Coronary artery (tissue), 2 donors: Measurements from ENCODE around the gene BLOC1S4.

Source experiments
- DNase-seq: peaks from one replicate; pipeline ENCODE4 v3.0.0-alpha.2; 2017; ENCODE audit warnings: low spot score
- H3K27ac ChIP-seq, 2 donors: fragments of 200-600 bp; sonication (generic); one replicate each; pipeline ENCODE4 v1.5.1; 2016 to 2019
- H3K4me3 ChIP-seq: fragments of 200-600 bp; sonication (generic); 2 replicates; pipeline ENCODE4 v1.5.1; 2016; ENCODE audit warnings: mild to moderate bottlenecking, moderate library complexity
- CTCF ChIP-seq: fragments of 200-600 bp; sonication (generic); IDR thresholded peaks from one replicate; pipeline ENCODE4 v1.5.1; 2019; ENCODE audit warnings: antibody characterized with exemption

Gene BLOC1S4

GRCh38 chr4:6699903-6700302 is 16.1 kb upstream of the BLOC1S4 start:
- Histone ChIP-seq H3K4me3 (no peak overlapping the region), H3K27ac (no peak overlapping the region)
- no peak for TF ChIP-seq CTCF
- no peak for DNase-seq

- TF ChIP-seq CTCF = no peak
- H3K27ac ChIP-seq = no peak overlapping the region
- H3K4me3 ChIP-seq = no peak overlapping the region
- DNase-seq = no peak
These were observed 14.6 kb upstream of the BLOC1S4 start for GRCh38 chr4:6701371-6701770.

- H3K4me3 ChIP-seq = no peak overlapping the region
- no peak for TF ChIP-seq CTCF
- H3K27ac ChIP-seq = no peak overlapping the region
- no peak for DNase-seq
These were observed 13.2 kb upstream of the BLOC1S4 start for GRCh38 chr4:6702761-6703160.

- Histone ChIP-seq H3K27ac (no peak overlapping the region), H3K4me3 (no peak overlapping the region)
- TF ChIP-seq CTCF = no peak
- DNase-seq = no peak
These were observed 12.2 kb upstream of the BLOC1S4 start for GRCh38 chr4:6703786-6704185.

- DNase-seq = no peak
- Histone ChIP-seq H3K4me3 (no peak overlapping the region), H3K27ac (no peak overlapping the region)
- no peak for TF ChIP-seq CTCF
These were observed 10.3 kb upstream of the BLOC1S4 start for GRCh38 chr4:6705646-6706045.

GRCh38 chr4:6706173-6706572 is 9.8 kb upstream of the BLOC1S4 start:
- DNase-seq = no peak
- no peak for TF ChIP-seq CTCF
- H3K27ac ChIP-seq = no peak overlapping the region
- no peak overlapping the region for H3K4me3 ChIP-seq

GRCh38 chr4:6709230-6710114 is 6.5 kb upstream of the BLOC1S4 start, which contains the start of gene MRFAP1L1:
Gene MRFAP1L1 (minus strand): TSS chr4:6709865. CDS start chr4:6709629, 236 bp downstream.
- no peak for TF ChIP-seq CTCF
- Histone ChIP-seq H3K27ac (peak within 1 kb of the TSS; percentile 76 to 86), H3K4me3 (peak within 1 kb of the TSS; percentile 79)
- peak; percentile 94 for DNase-seq
